SK-N-SH (cell line): ENCODE measurements around the gene ZNF526. TPM values are rescaled to one million over a fixed set of nuclear protein-coding genes. Genes with fewer than 3 reads are reported as not detected.

Experiments used
- CTCF ChIA-PET: fragments of 300-600, 350-600 bp; formaldehyde crosslinking; extraction: SDS; loops from one replicate; lab custom pipeline; 2021; lab: Yijun Ruan, JAX
- POLR2A ChIA-PET: fragments of 350-600 bp; sonication (Branson Sonifier 250); formaldehyde crosslinking; extraction: SDS; loops from one replicate; lab custom pipeline; 2020; ENCODE audit warnings: antibody characterized with exemption, inconsistent platforms; lab: Yijun Ruan, JAX
- DNase-seq: peaks from one replicate; pipeline ENCODE4 v3.0.0; 2012
- H2AFZ ChIP-seq: fragments of 200-600 bp; sonication (generic); 2 replicates; pipeline ENCODE4 v1.8.1; 2016; ENCODE audit warnings: antibody characterized with exemption, mild to moderate bottlenecking, low read depth
- H3F3A ChIP-seq: fragments of 200-600 bp; sonication (generic); replicated peaks from 2 replicates; pipeline ENCODE3; 2016; ENCODE audit warnings: antibody characterized with exemption, mild to moderate bottlenecking; ENCODE audit not compliant: insufficient read depth
- H3K27ac ChIP-seq, 2 experiments: fragments of 200-500 bp in 1 of 2; fragments of 200-600 bp in 1 of 2; sonication (Bioruptor generic) in 1 of 2; sonication (generic), shearing (Covaris generic) in 1 of 2; 2 replicates each; pipeline versions ENCODE4 v1.5.1 to v1.6.1; 2014 to 2016; ENCODE audit warnings: low read depth in 2 of 2, inconsistent platforms in 1 of 2, low read length in 1 of 2, mild to moderate bottlenecking in 1 of 2, mixed read lengths in 1 of 2
- H3K27me3 ChIP-seq: fragments of 200-600 bp; sonication (generic), shearing (Covaris generic); 2 replicates; pipeline ENCODE4 v1.6.1; 2016; ENCODE audit warnings: mixed run types; ENCODE audit not compliant: insufficient read depth
- H3K36me3 ChIP-seq, 2 experiments: fragments of 200-500 bp in 1 of 2; fragments of 200-600 bp in 1 of 2; sonication (Bioruptor generic) in 1 of 2; sonication (generic) in 1 of 2; replicated peaks in 1 of 2; 2 replicates each; pipeline versions ENCODE3 to v1.5.1; 2014 to 2016; ENCODE audit warnings: low read length in 1 of 2, mild to moderate bottlenecking in 1 of 2; ENCODE audit not compliant: insufficient read depth in 2 of 2, control insufficient read depth in 1 of 2
- H3K4me1 ChIP-seq, 2 experiments: fragments of 200-500 bp in 1 of 2; fragments of 200-600 bp in 1 of 2; sonication (Bioruptor generic) in 1 of 2; sonication (generic), shearing (Covaris generic) in 1 of 2; 2 replicates each; pipeline versions ENCODE4 v1.5.1 to v1.6.1; 2014 to 2016; ENCODE audit warnings: low read depth in 1 of 2, low read length in 1 of 2, mixed run types in 1 of 2; ENCODE audit not compliant: insufficient read depth in 2 of 2, control insufficient read depth in 1 of 2
- H3K4me2 ChIP-seq: fragments of 200-600 bp; sonication (generic), shearing (Covaris generic); 2 replicates; pipeline ENCODE4 v1.6.1; 2017; ENCODE audit warnings: mixed run types
- H3K4me3 ChIP-seq, 2 experiments: fragments of 200-500 bp in 1 of 2; fragments of 200-600 bp in 1 of 2; sonication (Bioruptor generic) in 1 of 2; sonication (generic), shearing (Covaris generic) in 1 of 2; 2 replicates each; pipeline versions ENCODE4 v1.5.1 to v1.8.1; 2014 to 2016; ENCODE audit warnings: low read depth in 2 of 2, inconsistent platforms in 1 of 2, low read length in 1 of 2, mild to moderate bottlenecking in 1 of 2, mixed read lengths in 1 of 2, moderate library complexity in 1 of 2
- H3K79me2 ChIP-seq: fragments of 200-600 bp; sonication (generic); 2 replicates; pipeline ENCODE4 v1.8.1; 2017; ENCODE audit warnings: mild to moderate bottlenecking; ENCODE audit not compliant: insufficient read depth
- H3K9ac ChIP-seq: fragments of 200-600 bp; sonication (generic); 2 replicates; pipeline ENCODE4 v1.6.1; 2017; ENCODE audit warnings: mixed run types
- H3K9me2 ChIP-seq: fragments of 200-600 bp; sonication (generic); 2 replicates; pipeline ENCODE4 v1.6.1; 2017; ENCODE audit warnings: mixed run types
- H3K9me3 ChIP-seq: fragments of 200-600 bp; sonication (generic); 2 replicates; pipeline ENCODE4 v1.6.1; 2017; ENCODE audit warnings: mixed run types, mild to moderate bottlenecking, moderate library complexity
- H4K20me1 ChIP-seq: fragments of 200-600 bp; sonication (generic); 2 replicates; pipeline ENCODE4 v1.6.1; 2017; ENCODE audit warnings: mild to moderate bottlenecking, mixed run types; ENCODE audit not compliant: insufficient read depth
- EZH2phosphoT487 ChIP-seq: fragments of 200-600 bp; sonication (generic); IDR thresholded peaks from 2 replicates; pipeline ENCODE4 v1.6.1; 2017; ENCODE audit warnings: low read depth, mixed run types, mild to moderate bottlenecking, antibody characterized with exemption, moderate library complexity, borderline replicate concordance
- GABPA ChIP-seq: IDR thresholded peaks from 2 replicates; pipeline ENCODE4 v1.4.0; 2012; ENCODE audit warnings: low read depth, mild to moderate bottlenecking
- JUND ChIP-seq: IDR thresholded peaks from 2 replicates; pipeline ENCODE4 v1.4.0; 2012
- MAX ChIP-seq: IDR thresholded peaks from 2 replicates; pipeline ENCODE4 v1.4.0; 2012; ENCODE audit warnings: low read depth
- NRF1 ChIP-seq: IDR thresholded peaks from 2 replicates; pipeline ENCODE4 v1.6.1; 2012; ENCODE audit warnings: low read depth, mild to moderate bottlenecking, low read length
- PBX3 ChIP-seq: IDR thresholded peaks from 2 replicates; pipeline ENCODE4; 2012
- RAD21 ChIP-seq: IDR thresholded peaks from 2 replicates; pipeline ENCODE4 v1.6.1; 2012; ENCODE audit warnings: mild to moderate bottlenecking, low read length
- RFX5 ChIP-seq: IDR thresholded peaks from 2 replicates; pipeline ENCODE4 v1.6.1; 2012; ENCODE audit warnings: mild to moderate bottlenecking, improper control_type of control experiment, low read length
- SIN3A ChIP-seq: IDR thresholded peaks from 2 replicates; pipeline ENCODE4 v1.6.1; 2012; ENCODE audit warnings: low read depth, mild to moderate bottlenecking, low read length, moderate library complexity, borderline replicate concordance
- TCF12 ChIP-seq: IDR thresholded peaks from 2 replicates; pipeline ENCODE4 v1.4.0; 2012
- TEAD4 ChIP-seq: IDR thresholded peaks from 2 replicates; pipeline ENCODE4 v1.4.0; 2012; ENCODE audit warnings: mild to moderate bottlenecking, borderline replicate concordance; ENCODE audit not compliant: insufficient read depth
- ZBTB33 ChIP-seq: IDR thresholded peaks from 2 replicates; pipeline ENCODE4 v1.4.0; 2012; ENCODE audit warnings: low read depth, borderline replicate concordance
- WGBS: methylation state at CpG from one replicate; pipeline ENCODE4 v1.1.6; 2017; ENCODE audit warnings: low lambda C conversion rate; 5-methylcytosine and 5-hydroxymethylcytosine counted together
- polyA plus RNA-seq, 3 experiments: library from polyadenylated mRNA; depleted of rRNA; stranded (reverse); fragments of >200 nt; gene quantifications; 2 replicates each; pipeline ENCODE4 v1.2.3, GENCODE V29; 2012

Gene ZNF526
- polyA plus RNA-seq, 1 of the 3 experiments (the other 2 are of a cell fraction) = 3.5 TPM

GRCh38 chr19:42173695-42174094, 46.4 kb upstream of the ZNF526 start:
- peaks cover 25% of the 10 kb centered on the region for H3K27me3 ChIP-seq
- 81% methylated on average over 5 of the region's 5 CpGs for WGBS
- H3K9me2 ChIP-seq = no peaks in the 10 kb centered on the region
- no peak for TF ChIP-seq RFX5
- TF ChIP-seq ZBTB33 = no peak
- H2AFZ ChIP-seq = no peak overlapping the region
- peaks cover 11% of the 10 kb centered on the region for H3F3A ChIP-seq
- no peaks in the 10 kb centered on the region for H3K79me2 ChIP-seq
- POLR2A ChIA-PET = no interaction called here
- no peak overlapping the region for H3K4me2 ChIP-seq
- H3K4me1 ChIP-seq = peaks cover 0 to 11% of the 10 kb centered on the region in 2 experiments; a peak in 1 of 4 replicates
- no peaks in the 10 kb centered on the region for H3K9me3 ChIP-seq
- no peak overlapping the region for H3K27ac ChIP-seq
- H4K20me1 ChIP-seq = no peaks in the 10 kb centered on the region
- H3K9ac ChIP-seq = no peak overlapping the region
- no peak for DNase-seq
- CTCF ChIA-PET = interaction anchor here (3.9 kb wide), 1 partner anchor 42 kb away, joined by 28 read pairs; the partner anchor contains the start of gene POU2F2
- H3K36me3 ChIP-seq = no peaks in the 10 kb centered on the region
- no peak overlapping the region for H3K4me3 ChIP-seq

GRCh38 chr19:42174188-42174587, 45.9 kb upstream of the ZNF526 start:
- Histone ChIP-seq H3K79me2 (no peaks in the 10 kb centered on the region), H3K27ac (no peak overlapping the region), H3K4me3 (no peak overlapping the region), H3F3A (peaks cover 12% of the 10 kb centered on the region), H3K27me3 (peaks cover 30% of the 10 kb centered on the region), H3K9ac (no peak overlapping the region), H3K9me2 (no peaks in the 10 kb centered on the region), H2AFZ (no peak overlapping the region), H3K4me2 (no peak overlapping the region), H3K36me3 (no peaks in the 10 kb centered on the region), H3K9me3 (no peaks in the 10 kb centered on the region), H3K4me1 (peaks cover 0 to 11% of the 10 kb centered on the region in 2 experiments; a peak in 1 of 4 replicates), H4K20me1 (no peaks in the 10 kb centered on the region)
- WGBS = 79% methylated on average over 11 of the region's 11 CpGs
- CTCF ChIA-PET = interaction anchor here (3.9 kb wide), 1 partner anchor 42 kb away, joined by 28 read pairs; the partner anchor contains the start of gene POU2F2
- POLR2A ChIA-PET = no interaction called here
- no peak for DNase-seq
- TF ChIP-seq JUND (no peak), TEAD4 (no peak), RAD21 (no peak), MAX (no peak), TCF12 (no peak), PBX3 (no peak), NRF1 (no peak), GABPA (no peak), SIN3A (no peak), EZH2phosphoT487 (no peak)
